ENCODE results near the gene PPP6C.
"Not testable (repeated sequence)": the region's sequence is repeated elsewhere in the genome, so short reads cannot be mapped to it uniquely, and the experiment has no call there.

The PPP6C gene

GRCh38 chr9:125181756-125182155 is 7.8 kb downstream of the PPP6C start:
- not testable (repeated sequence) for DNase-seq

- no peak for DNase-seq
Observed at GRCh38 chr9:125180876-125181275, 8.7 kb downstream of the PPP6C start.

GRCh38 chr9:125179776-125180175 is 9.8 kb downstream of the PPP6C start:
- not testable (repeated sequence) for DNase-seq

GRCh38 chr9:125177888-125178287 is 11.7 kb downstream of the PPP6C start:
- no peak for DNase-seq

- DNase-seq, result no peak
Observed at GRCh38 chr9:125176636-125177035, 13.0 kb downstream of the PPP6C start.

GRCh38 chr9:125172031-125172755 is 17.4 kb downstream of the PPP6C start:
- no peak for DNase-seq

- no peak for DNase-seq
Observed at GRCh38 chr9:125169895-125170294, 19.7 kb downstream of the PPP6C start.

- no peak for DNase-seq
Observed at GRCh38 chr9:125166762-125167161, 22.8 kb downstream of the PPP6C start.

GRCh38 chr9:125162891-125163290 is 26.7 kb downstream of the PPP6C start:
- not testable (repeated sequence) for DNase-seq

- DNase-seq, result no peak
Observed at GRCh38 chr9:125161284-125161918, 28.2 kb downstream of the PPP6C start.

GRCh38 chr9:125160750-125161149 is 28.9 kb downstream of the PPP6C start:
- no peak for DNase-seq

GRCh38 chr9:125156551-125156950 is 33.1 kb downstream of the PPP6C start:
- no peak for DNase-seq

GRCh38 chr9:125153712-125154367 is 35.8 kb downstream of the PPP6C start:
- no peak for DNase-seq

GRCh38 chr9:125151730-125152129 is 37.9 kb downstream of the PPP6C start:
- DNase-seq, result no peak

- DNase-seq, result no peak
Observed at GRCh38 chr9:125150349-125151245, 39.0 kb downstream of the PPP6C start.

- no peak for DNase-seq
Observed at GRCh38 chr9:125147401-125147951, 42.1 kb downstream of the PPP6C start.

- no peak for DNase-seq
Observed at GRCh38 chr9:125146247-125146646, 43.4 kb downstream of the PPP6C start.

- no peak for DNase-seq
Observed at GRCh38 chr9:125145425-125145824, 44.2 kb downstream of the PPP6C start.

- peak; percentile 96 for DNase-seq
Observed at GRCh38 chr9:125143377-125144090, 46.1 kb downstream of the PPP6C start, which contains the start of gene SCAI. TSS of gene SCAI (minus strand) at chr9:125143528. CDS start at chr9:125143437, 91 bp downstream.

- peak; percentile 27 for DNase-seq
Observed at GRCh38 chr9:125142560-125143376, 46.8 kb downstream of the PPP6C start.

- no peak for DNase-seq
Observed at GRCh38 chr9:125141751-125142150, 47.9 kb downstream of the PPP6C start.

Data from NCI-H748 treated with DMSO at 0.1 percent for 48 hours (cell line).